IMR-90 (cell line): ENCODE data around the gene ROR2. TPM values are rescaled to one million over a fixed set of nuclear protein-coding genes. Genes with fewer than 3 reads are reported as not detected.

Experiments used
- ATAC-seq: fragments of 200-7000 bp; cut with Tn5 transposase; 2 replicates; pipeline ENCODE4 v1.9.1; 2020; ENCODE audit warnings: low read depth, mild to moderate bottlenecking, moderate library complexity
- BruUV-seq: library from RNA; stranded (reverse); fragments of 400-500 nt; replicated peaks from 2 replicates; lab custom pipeline; 2021; lab: Mats Ljungman, UMichigan
- CTCF ChIA-PET: fragments of 300-600 bp; formaldehyde crosslinking; extraction: SDS; loops from one replicate; lab custom pipeline; 2021; ENCODE audit warnings: antibody characterized with exemption; lab: Yijun Ruan, JAX
- POLR2A ChIA-PET: fragments of 300-600 bp; sonication (Branson Sonifier 250); formaldehyde crosslinking; loops from one replicate; lab custom pipeline; 2022; ENCODE audit warnings: antibody characterized with exemption; ENCODE audit not compliant: unreplicated experiment; lab: Charles Lee
- DNase-seq: peaks from one replicate; pipeline ENCODE4 v3.0.0; 2013
- H2AFZ ChIP-seq: replicated peaks from 2 replicates; pipeline ENCODE3; 2013; ENCODE audit warnings: low read length, mild to moderate bottlenecking; ENCODE audit not compliant: poor library complexity
- H2AK5ac ChIP-seq: 2 replicates; pipeline ENCODE4 v1.6.1; 2013; ENCODE audit warnings: low read depth, low read length, inconsistent platforms
- H2AK9ac ChIP-seq: replicated peaks from 2 replicates; pipeline ENCODE3; 2013; ENCODE audit warnings: mild to moderate bottlenecking, low read depth, low read length, moderate library complexity; ENCODE audit not compliant: poor library complexity
- H2BK120ac ChIP-seq: 2 replicates; pipeline ENCODE4 v1.6.1; 2013; ENCODE audit warnings: low read depth, low read length, inconsistent platforms
- H2BK15ac ChIP-seq: 3 replicates; pipeline ENCODE4 v1.6.1; 2013; ENCODE audit warnings: low read depth, low read length, inconsistent platforms
- H2BK20ac ChIP-seq: 2 replicates; pipeline ENCODE4 v1.6.1; 2013; ENCODE audit warnings: low read depth, mild to moderate bottlenecking, inconsistent platforms, low read length, moderate library complexity
- H2BK5ac ChIP-seq: 2 replicates; pipeline ENCODE4 v1.6.1; 2013; ENCODE audit warnings: mild to moderate bottlenecking, low read depth, low read length, inconsistent platforms; ENCODE audit not compliant: poor library complexity, severe bottlenecking
- H3K14ac ChIP-seq: replicated peaks from 2 replicates; pipeline ENCODE4 v1.6.1; 2013; ENCODE audit warnings: low read depth, low read length, inconsistent platforms
- H3K18ac ChIP-seq: 2 replicates; pipeline ENCODE4 v1.6.1; 2013; ENCODE audit warnings: low read depth, low read length, control low read depth
- H3K23ac ChIP-seq: 2 replicates; pipeline ENCODE4 v1.6.1; 2013; ENCODE audit warnings: low read depth, low read length, inconsistent platforms
- H3K27ac ChIP-seq: 2 replicates; pipeline ENCODE4 v1.5.1; 2013; ENCODE audit warnings: mild to moderate bottlenecking, control low read depth, low read length; ENCODE audit not compliant: insufficient read depth
- H3K27me3 ChIP-seq: 2 replicates; pipeline ENCODE4 v1.6.1; 2013; ENCODE audit warnings: low read length; ENCODE audit not compliant: control insufficient read depth, insufficient read depth
- H3K36me3 ChIP-seq: 2 replicates; pipeline ENCODE4 v1.6.1; 2013; ENCODE audit warnings: low read length, mixed read lengths; ENCODE audit not compliant: control insufficient read depth, insufficient read depth
- H3K4ac ChIP-seq: 2 replicates; pipeline ENCODE4 v1.6.1; 2013; ENCODE audit warnings: low read depth, low read length, inconsistent platforms
- H3K4me1 ChIP-seq: 2 replicates; pipeline ENCODE4 v1.6.1; 2013; ENCODE audit warnings: low read length, mixed read lengths; ENCODE audit not compliant: control insufficient read depth, insufficient read depth
- H3K4me2 ChIP-seq: 2 replicates; pipeline ENCODE4 v1.6.1; 2013; ENCODE audit warnings: low read depth, mild to moderate bottlenecking, control low read depth, low read length, moderate library complexity
- H3K4me3 ChIP-seq: 2 replicates; pipeline ENCODE4 v1.5.1; 2013; ENCODE audit warnings: low read depth, mild to moderate bottlenecking, control low read depth, low read length, moderate library complexity; ENCODE audit not compliant: insufficient read depth
- H3K56ac ChIP-seq: 2 replicates; pipeline ENCODE4 v1.6.1; 2013; ENCODE audit warnings: low read length, inconsistent platforms; ENCODE audit not compliant: insufficient read depth; ENCODE audit errors: extremely low read depth
- H3K79me1 ChIP-seq, 2 experiments: 2 replicates each; pipeline ENCODE4 v1.6.1; 2013; ENCODE audit warnings: low read length in 2 of 2, inconsistent platforms in 1 of 2, low read depth in 1 of 2
- H3K9ac ChIP-seq: 2 replicates; pipeline ENCODE4 v1.6.1; 2013; ENCODE audit warnings: low read depth, low read length, control low read depth
- H3K9me1 ChIP-seq: 2 replicates; pipeline ENCODE4 v1.6.1; 2013; ENCODE audit warnings: low read length, inconsistent platforms; ENCODE audit not compliant: insufficient read depth
- H3K9me3 ChIP-seq: 2 replicates; pipeline ENCODE4 v1.6.1; 2013; ENCODE audit warnings: low read length; ENCODE audit not compliant: control insufficient read depth, insufficient read depth
- H4K20me1 ChIP-seq: 2 replicates; pipeline ENCODE4 v1.6.1; 2013; ENCODE audit warnings: low read length, inconsistent platforms; ENCODE audit not compliant: insufficient read depth
- H4K5ac ChIP-seq: 2 replicates; pipeline ENCODE4 v1.6.1; 2013; ENCODE audit warnings: mild to moderate bottlenecking, low read depth, low read length, control low read depth
- H4K8ac ChIP-seq, 2 experiments: 2 replicates each; pipeline ENCODE4 v1.6.1; 2013; ENCODE audit warnings: low read depth in 2 of 2, low read length in 2 of 2, control low read depth in 1 of 2, inconsistent platforms in 1 of 2
- H4K91ac ChIP-seq: 2 replicates; pipeline ENCODE4 v1.6.1; 2013; ENCODE audit warnings: low read depth, low read length, inconsistent platforms; ENCODE audit not compliant: insufficient read depth
- CHD1 ChIP-seq: IDR thresholded peaks from 2 replicates; pipeline ENCODE4 v1.6.1; 2012; ENCODE audit warnings: low read depth, low read length, improper control_type of control experiment
- NFE2L2 ChIP-seq: fragments of 150-350 bp; IDR thresholded peaks from 2 replicates; pipeline ENCODE4 v1.6.1; 2016; ENCODE audit warnings: low read depth, mild to moderate bottlenecking, low read length
- USF2 ChIP-seq: fragments of 150-350 bp; IDR thresholded peaks from 2 replicates; pipeline ENCODE4 v1.6.1; 2017; ENCODE audit warnings: mild to moderate bottlenecking, antibody characterized with exemption, low read length, low read depth
- WGBS, 2 experiments: methylation state at CpG; one replicate each; pipeline versions ENCODE4 v1.1.5 to v1.1.7; 2013; ENCODE audit warnings: missing lambda C conversion rate in 2 of 2; ENCODE audit not compliant: insufficient read length in 1 of 2; ENCODE audit errors: extremely low coverage in 2 of 2; 5-methylcytosine and 5-hydroxymethylcytosine counted together
- dilution Hi-C: fragments of 300-500 bp; cut with HindIII; formaldehyde crosslinking; loops from one replicate; pipeline ENCODE4 v1.14.3; 2018; ENCODE audit warnings: low sequenced_read_pairs; ENCODE audit not compliant: unreplicated experiment
- in situ Hi-C: fragments of 300-500 bp; cut with MboI; formaldehyde crosslinking; loops from 3 replicates; pipeline ENCODE4 v1.14.3; 2019; ENCODE audit warnings: low sequenced_read_pairs, inconsistent platforms, mixed read lengths
- intact Hi-C: fragments of 100-400 bp; cut with micrococcal nuclease; formaldehyde crosslinking; loops from 2 replicates; pipeline ENCODE4 v1.10.0; 2022
- polyA plus RNA-seq, 3 experiments: library from polyadenylated mRNA; depleted of rRNA; stranded (reverse); fragments of >200 nt; gene quantifications; 2 replicates each; pipeline ENCODE4 v1.2.3, GENCODE V29; 2012; ENCODE audit warnings: low replicate concordance in 1 of 3
- total RNA-seq: library from RNA; depleted of rRNA; stranded (reverse); fragments of >200 nt; gene quantifications from 2 replicates; pipeline ENCODE4 v1.2.3, GENCODE V29; 2012

The ROR2 gene
- total and polyA plus RNA-seq, 2 of the 4 experiments (the other 2 are of a cell fraction), result 2.3 to 4.8 TPM

- WGBS, 2 experiments, result no CpG with 5 or more reads among the region's 4 CpGs
- no peak overlapping the region for H2AK5ac ChIP-seq
- in situ Hi-C loops, result no loop called here
- dilution Hi-C loops, result no loop called here
- no peaks in the 10 kb centered on the region for H3K9me3 ChIP-seq
- ChIA-PET CTCF (no interaction called here), POLR2A (no interaction called here)
- DNase-seq, result no peak
- H2AFZ ChIP-seq, result no peak overlapping the region
- no peak overlapping the region for H3K56ac ChIP-seq
- no peak overlapping the region for H3K4ac ChIP-seq
- no peak overlapping the region for H4K91ac ChIP-seq
- no peak for ATAC-seq
- H3K79me1 ChIP-seq, result no peaks in the 10 kb centered on the region
- H3K9ac ChIP-seq, result no peak overlapping the region
- H3K27me3 ChIP-seq, result no peaks in the 10 kb centered on the region
- no peak overlapping the region for H3K18ac ChIP-seq
- no peak overlapping the region for H2BK120ac ChIP-seq
- H3K27ac ChIP-seq, result no peak overlapping the region
- no peaks in the 10 kb centered on the region for H3K36me3 ChIP-seq
- H2BK20ac ChIP-seq, result no peak overlapping the region
- H2BK5ac ChIP-seq, result no peak overlapping the region
- peaks cover 3% of the 10 kb centered on the region; the same call in 1 of the 2 replicates for H3K9me1 ChIP-seq
- no peak overlapping the region for H3K4me3 ChIP-seq
- intact Hi-C loops, result no loop called here
- BruUV-seq, result no TSS peak
- H4K5ac ChIP-seq, result no peak overlapping the region
- H3K4me2 ChIP-seq, result no peak overlapping the region
- no peak overlapping the region for H4K8ac ChIP-seq
- 0 out of 2 replicates have a peak, but pooled peaks cover 1% of the 10 kb centered on the region for H3K4me1 ChIP-seq
- H3K14ac ChIP-seq, result no peak overlapping the region
- TF ChIP-seq USF2, result no peak
- no peak for TF ChIP-seq CHD1
- TF ChIP-seq NFE2L2, result no peak
- H3K23ac ChIP-seq, result no peak overlapping the region
- H2AK9ac ChIP-seq, result no peak overlapping the region
- no peaks in the 10 kb centered on the region for H4K20me1 ChIP-seq
- no peak overlapping the region for H2BK15ac ChIP-seq
Measured at GRCh38 chr9:91689006-91689405, 261.0 kb downstream of the ROR2 start.
